Erythroblast (primary cell): ENCODE results near the gene VSX1.

Experiments
- DNase-seq, 2 experiments: peaks; one replicate each; lab custom pipeline; 2025; lab: John Stamatoyannopoulos, UW
- GATA1 ChIP-seq: IDR thresholded peaks from 2 replicates; pipeline ENCODE4 v1.6.1; 2011; ENCODE audit warnings: low read depth, mild to moderate bottlenecking, control low read depth, low read length, moderate library complexity
- POLR2A ChIP-seq: IDR thresholded peaks from 2 replicates; pipeline ENCODE4 v1.6.1; 2011; ENCODE audit warnings: mild to moderate bottlenecking, low read length

Gene VSX1

DNA sequence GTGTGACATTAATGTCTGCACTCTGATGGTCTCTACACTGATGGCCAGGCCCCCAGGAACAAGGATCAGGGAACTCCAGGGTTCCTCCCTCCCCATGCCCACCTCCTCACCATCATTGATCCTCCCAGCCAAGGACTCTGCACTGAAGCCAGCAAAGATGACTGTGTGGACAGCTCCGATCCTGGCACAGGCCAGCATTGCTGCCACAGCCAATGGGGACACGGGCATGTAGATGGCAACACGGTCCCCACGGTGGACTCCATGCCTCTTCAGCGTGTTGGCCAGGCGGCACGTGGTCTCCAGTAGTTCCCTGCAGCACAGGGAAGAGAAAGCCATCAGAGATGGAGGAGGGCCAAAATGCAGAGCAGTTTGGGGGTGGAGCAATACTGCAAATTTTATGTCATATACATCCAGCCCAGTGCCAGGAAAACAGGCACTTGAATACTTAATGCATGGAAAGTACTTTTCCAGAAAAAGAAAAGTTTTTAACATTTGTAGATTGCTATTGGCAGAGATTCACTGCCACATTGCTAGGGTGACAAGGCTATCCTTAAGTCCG, 51.2 kb downstream of the VSX1 start:
- DNase-seq: no peak
- no peak for TF ChIP-seq POLR2A
- TF ChIP-seq GATA1: no peak

DNA sequence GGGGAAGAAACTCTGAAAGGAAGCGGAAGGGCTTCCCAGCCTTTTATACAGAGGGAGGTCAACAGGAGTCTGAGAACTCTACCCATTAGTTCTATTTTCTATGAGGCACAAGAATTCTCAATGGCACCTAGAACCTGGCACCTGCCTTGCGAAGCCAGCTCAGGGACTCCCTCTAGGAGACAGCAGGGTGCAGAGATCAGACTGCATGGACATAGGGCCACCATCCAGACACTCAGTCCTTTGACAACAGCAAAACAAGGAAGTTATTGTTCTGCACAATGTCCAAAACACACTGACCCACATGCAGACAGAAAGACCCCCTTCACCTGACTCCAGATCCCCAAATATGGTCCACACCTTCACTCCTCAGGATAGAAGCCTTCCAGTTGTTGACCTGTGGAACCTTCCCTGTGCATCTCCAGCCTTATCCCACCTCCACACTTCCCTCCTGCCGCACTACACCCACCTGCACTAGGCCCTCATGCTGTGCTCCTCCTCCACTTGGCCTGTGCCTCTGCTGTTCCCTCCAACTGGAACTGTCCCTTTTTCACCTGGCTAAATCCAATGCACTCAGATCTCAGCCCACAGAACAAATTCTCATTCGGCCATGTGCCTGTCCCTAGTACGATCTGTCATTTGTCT, 51.8 kb downstream of the VSX1 start:
- TF ChIP-seq POLR2A (no peak), GATA1 (no peak)
- DNase-seq: no peak

DNA sequence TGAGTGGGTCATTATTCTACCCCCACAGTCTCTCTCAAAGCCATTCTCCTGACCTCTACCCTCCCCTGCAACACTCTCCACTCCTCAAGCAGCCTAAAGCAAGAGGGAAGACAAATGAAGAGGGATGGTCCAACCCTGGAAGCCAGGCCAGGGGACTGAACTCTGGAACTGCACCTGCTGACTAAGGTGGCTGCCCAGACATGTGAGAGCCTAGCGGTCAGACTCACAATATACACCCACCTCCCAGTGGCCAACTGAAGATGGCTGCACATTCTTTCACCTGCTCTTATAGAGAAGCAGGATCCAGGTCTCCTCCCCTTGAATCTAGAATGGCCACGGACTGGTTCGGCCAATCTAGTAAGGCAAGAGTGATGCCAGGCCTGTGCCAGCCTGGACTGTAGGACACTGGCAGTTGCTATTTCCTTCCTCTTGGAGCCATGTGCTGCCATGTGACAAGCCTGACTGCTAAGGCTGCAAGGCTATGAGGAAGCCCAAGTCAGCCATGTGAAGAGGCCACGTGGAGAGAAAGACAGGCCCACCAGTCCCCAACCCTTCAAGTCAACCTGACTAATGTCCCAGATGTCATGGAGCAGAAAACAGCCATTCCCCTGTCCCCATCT, 55.8 kb downstream of the VSX1 start:
- no peak for DNase-seq
- TF ChIP-seq POLR2A (no peak), GATA1 (no peak)
